HG03025 (cell line): ENCODE data around the gene RNF145.
"Not testable (repeated sequence)": the region's sequence is repeated elsewhere in the genome, so short reads cannot be mapped to it uniquely, and the experiment has no call there.

Experiments
- ATAC-seq: cut with Tn5 transposase; IDR thresholded peaks from one replicate; pipeline ENCODE4 v1.9.1; 2021; ENCODE audit warnings: mild to moderate bottlenecking, moderate library complexity; ENCODE audit not compliant: unreplicated experiment, low FRiP score

Gene RNF145

DNA sequence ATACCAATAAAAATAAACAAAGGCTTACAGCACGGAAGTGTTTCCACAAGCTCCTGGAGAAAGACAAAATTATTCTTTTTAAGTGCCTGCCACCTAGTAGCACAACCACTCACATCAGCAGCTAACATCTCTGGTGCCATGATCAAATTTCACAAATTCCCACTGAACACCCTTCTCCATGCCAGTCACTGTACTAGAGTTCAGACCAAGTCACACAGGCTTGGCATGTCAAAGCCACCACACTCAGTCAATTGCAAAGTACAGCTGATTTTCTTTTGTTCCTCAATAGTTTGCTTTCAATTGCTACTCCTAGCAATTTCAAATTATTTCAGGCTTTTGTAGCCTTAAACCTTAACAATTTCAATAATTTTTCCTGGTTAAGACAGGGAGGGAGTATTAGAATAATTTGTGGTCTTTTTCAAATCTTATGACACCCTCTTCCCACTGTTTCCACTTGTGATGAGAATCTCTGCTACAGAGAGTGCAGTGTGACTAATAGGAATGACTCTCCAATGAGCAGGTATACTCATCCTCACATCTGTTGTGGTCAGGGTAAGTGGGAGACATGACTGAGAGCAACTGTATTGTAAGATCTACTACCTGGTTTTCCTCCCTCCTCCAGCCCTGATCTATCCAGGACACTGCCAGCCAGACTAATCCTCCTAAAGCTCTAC is 46.2 kb downstream of the RNF145 start:
- no peak for ATAC-seq

DNA sequence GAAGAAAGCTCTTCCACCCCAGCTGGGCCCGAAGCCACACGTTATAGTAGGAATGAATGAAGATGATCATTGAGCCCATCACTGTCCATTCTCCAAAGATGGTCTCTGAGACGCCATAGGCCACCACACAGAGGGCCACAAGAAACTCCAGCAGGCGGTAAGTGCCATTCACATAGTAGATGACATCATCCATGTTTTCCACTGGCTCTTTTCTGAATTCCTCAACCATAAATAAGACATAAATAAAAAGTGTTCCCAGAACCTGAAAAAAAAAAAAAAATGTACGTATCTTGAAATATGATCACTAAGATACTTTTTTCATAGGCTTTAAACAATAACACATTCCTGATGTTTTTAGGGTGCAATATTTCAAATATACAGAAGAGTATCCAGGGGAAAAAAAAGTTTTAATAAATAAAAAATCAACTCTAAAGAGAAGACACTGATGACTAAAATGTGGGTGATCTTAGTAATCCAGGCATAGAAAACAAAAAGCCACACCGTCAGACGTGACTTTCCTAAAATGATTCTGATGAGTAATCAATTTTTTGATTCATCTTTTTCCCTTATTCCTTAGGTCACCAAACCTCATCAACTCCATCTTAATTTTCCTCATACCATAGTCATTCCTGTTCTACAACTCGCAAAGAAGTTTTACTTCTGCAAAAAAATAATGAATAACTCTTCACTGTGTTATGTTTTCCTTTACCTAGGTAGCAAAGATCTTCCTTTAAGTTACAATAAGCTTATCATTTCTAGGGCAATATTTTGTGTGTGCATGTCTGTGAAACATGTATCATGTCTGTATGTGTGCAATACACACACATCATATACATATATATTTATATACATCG is 47.8 kb downstream of the RNF145 start:
- ATAC-seq = no peak

DNA sequence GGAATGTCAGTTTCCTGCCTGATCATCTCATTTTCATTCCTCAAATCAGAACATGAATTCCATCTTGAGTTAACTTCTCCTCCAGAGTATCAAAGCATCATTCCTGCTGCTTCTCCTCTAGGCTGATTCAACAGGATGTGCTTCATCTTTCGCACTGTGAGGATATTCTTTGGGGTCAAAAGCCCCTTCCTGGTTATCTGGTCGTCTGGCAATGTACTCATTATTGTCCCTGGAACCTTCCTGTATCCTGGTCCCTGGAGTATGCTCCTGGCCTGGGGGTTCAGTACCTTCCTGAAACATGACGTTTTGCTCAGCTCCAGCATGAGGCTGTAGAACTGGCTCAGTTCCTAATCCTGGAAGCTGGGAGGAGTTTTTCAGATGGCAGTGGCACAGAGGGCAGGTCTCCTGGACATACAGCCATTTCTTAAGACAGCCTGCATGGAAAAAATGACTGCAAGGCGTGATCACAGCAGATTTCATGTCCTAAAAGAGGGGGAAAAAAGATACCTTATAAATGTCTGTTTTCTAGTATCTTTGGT is 50.7 kb downstream of the RNF145 start:
- ATAC-seq = not testable (repeated sequence)

DNA sequence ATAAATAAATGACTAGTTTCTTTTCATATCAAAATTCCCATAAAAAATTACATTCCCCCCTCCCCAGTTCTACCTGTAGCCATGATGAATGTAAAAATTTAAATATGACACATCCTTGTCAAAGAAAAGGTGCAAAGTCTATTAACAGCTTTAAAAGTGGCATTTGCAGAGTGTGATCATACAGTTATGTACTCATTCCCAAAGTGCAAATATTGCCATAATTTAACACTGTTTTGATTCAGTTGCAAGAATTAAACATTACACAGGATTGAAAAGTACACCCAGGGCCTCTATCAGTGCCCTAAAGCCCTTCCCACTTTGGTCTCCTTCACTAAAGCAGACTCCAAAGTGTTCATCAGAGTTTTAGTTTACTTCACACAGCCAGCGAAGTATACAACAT is 51.8 kb downstream of the RNF145 start:
- ATAC-seq = no peak

DNA sequence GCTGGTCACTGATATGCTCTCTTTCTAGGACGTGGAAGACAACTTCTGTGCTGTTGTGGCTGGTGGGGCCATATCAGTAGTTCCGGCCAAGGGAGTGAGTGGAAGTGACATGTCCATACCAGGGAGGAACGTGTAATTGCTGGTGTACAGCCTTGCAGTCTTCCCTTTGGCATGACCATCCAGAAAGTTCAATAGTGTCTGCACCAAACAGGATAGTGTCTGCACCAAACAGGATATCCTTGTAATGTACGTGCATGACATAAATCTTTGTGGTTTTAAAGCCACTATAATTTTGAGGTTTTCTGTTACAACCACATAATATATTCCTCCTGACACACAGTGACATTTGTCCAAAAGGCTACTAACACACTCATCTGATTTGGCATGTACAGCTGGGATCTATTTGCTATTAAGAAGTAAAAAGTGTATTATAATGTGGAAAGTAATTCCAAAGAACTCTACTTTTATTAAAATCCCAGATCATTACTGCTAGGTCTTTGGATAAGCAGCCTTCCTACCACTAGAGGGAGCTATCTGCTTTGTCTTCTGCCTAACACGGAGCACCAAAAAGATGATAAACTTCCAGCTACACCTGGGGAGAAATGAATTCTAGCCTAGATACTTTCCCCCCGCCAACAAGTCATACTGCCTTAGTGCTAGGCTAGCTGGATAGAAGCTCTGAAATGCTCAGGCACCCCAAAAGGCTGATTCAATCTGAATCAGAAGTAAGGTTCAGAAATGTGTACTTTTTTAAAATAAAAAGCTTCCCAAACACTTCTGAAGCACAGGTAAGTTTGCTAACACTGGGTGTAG is 52.7 kb downstream of the RNF145 start:
- no peak for ATAC-seq

DNA sequence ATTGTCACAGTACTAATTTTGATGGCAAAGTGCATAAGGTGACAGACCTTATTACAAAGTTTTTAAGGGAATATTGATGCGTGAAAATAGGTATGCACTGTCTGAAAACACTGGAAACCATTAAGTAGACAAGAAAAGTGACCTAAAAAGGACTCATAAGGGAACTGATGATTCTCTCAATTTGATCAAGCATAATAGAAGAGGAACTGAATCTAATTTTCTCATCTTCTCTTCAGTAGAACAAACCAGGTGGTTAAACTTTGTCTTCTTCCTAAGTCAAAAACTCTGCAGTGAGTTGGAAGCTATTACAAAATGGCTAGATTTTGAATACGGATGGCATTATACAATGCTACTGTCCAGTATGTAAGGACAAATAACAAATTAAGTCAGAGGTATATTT is 53.4 kb downstream of the RNF145 start:
- no peak for ATAC-seq

DNA sequence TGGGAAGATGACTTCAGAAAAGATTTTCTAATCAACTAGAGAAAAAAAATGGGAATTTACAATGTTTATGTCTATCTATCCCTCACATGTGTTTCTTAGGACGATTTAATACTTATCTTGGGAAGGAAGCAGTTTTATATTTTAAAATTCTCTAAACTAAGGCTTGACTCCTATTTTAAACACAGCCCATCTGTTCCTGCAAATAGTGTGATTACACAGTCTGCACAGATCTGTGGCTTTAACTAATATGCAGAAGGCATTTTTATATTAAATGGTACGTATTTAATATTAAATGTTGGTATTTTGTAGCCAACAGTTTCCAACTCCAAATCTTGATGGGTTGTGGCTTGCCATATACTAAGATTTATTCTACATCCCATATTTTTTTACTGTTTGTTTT is 56.5 kb downstream of the RNF145 start:
- ATAC-seq = no peak

DNA sequence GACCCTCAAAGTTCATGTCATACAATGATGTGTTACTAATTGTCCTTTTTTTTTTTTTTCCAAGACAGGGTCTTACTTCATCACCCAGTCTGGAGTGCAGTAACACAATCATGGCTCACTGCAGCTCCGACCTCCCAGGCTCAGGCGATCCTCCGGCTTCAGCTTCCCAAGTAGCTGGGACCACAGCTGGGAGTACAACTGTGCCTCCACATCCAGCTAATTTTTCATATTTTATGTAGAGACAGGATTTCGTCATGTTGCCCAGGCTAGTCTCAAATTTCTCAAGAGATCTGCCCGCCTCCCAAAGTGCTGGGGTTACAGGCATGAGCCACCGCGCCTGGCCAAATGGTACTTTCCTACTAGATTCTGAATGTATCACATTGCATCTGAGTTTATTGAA is 60.3 kb downstream of the RNF145 start:
- no peak for ATAC-seq

DNA sequence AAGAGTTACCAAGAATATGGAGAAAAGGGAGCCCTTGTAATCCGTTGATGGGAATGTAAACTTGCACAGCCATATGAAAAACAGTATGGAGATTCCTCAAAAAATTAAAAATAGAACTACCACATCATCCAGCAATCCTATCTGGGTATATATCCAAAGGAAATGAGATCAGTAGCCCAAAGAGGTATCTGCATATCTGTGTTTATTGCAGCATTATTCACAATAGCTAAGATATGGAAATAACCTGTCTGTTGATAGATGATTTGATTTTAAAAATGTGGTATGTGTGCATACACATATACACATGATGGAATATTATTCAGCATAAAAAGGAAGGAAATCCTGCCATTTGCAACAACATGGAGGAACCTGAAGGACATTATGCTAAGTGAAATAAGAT is 61.4 kb downstream of the RNF145 start:
- no peak for ATAC-seq

DNA sequence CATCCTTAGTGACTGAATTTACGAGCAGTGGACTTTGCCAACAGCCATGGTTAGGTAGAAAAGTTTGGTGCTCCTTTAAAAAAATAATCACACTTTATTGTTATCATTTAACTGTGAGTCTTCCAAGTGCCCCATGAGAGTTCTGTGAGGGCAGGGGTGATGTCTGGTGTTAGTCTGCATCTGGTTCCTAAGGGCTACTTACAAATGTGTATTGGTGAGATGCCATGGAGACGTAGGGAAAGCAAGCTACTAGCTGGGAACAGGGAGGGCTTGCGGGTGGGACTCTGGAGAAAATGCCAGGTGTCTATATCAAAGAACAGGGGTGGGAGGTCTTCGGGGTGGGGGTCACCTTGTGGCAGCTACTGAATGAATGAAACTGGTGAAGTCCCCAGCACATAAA is 62.5 kb downstream of the RNF145 start:
- ATAC-seq = no peak

DNA sequence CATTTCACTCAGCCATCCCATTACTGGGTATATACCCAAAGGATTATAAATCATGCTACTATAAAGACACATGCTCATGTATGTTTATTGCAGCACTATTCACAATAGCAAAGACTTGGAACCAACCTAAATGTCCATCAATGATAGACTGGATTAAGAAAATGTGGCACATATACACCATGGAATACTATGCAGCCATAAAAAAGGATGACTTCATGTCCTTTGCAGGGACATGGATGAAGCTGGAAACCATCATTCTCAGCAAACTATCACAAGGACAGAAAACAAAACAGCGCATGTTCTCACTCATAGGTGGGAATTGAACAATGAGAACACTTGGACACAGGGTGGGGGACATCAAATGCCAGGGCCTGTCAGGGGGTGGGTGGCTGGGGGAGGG is 64.2 kb downstream of the RNF145 start:
- not testable (repeated sequence) for ATAC-seq

DNA sequence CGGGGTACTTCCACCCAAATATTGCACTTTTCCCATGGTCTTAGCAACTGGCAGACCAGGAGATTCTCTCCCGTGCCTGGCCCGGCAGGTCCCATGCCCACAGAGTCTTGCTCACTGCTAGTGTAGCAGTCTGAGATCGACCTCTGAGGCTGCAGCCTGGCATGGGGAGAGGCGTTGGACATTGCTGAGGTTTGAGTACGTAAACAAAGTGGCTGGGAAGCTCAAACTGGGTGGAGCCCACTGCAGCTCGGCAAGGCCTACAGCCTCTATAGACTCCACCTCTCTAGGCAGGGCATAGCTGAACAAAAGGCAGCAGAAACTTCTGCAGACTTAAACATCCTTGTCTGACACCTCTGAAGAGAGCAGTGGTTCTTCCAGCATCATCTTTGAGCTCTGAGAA is 69.6 kb downstream of the RNF145 start:
- no peak for ATAC-seq

DNA sequence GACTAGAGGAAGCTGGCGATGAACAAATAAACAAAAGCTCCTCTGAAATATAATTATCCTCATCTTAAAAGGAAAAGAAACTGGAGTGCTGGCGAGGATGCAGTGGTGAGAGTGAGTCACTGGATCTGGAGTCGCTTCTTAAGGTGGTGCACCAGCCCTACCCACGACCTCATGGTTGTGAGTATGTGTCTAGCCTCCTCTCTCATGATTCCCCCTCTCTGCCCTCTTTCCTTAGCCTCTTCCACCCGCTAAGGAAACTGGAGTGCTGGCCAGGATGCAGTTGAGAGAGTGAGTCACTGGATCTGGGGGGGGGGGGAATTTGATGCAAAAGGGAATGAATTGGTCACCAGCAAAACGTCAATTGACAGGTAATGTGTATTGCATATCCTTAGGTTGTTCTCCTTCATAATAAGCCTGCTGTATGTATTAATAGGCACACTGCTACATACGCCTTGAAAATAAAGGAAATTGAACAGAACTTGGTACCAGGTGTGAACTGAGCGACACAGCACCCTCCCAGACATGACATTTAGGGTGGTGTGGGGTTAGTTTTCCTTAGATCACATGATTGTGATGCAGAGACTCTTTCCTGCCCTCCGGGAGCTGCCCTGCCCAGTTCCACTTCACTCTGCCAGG is 73.3 kb downstream of the RNF145 start:
- no peak for ATAC-seq

DNA sequence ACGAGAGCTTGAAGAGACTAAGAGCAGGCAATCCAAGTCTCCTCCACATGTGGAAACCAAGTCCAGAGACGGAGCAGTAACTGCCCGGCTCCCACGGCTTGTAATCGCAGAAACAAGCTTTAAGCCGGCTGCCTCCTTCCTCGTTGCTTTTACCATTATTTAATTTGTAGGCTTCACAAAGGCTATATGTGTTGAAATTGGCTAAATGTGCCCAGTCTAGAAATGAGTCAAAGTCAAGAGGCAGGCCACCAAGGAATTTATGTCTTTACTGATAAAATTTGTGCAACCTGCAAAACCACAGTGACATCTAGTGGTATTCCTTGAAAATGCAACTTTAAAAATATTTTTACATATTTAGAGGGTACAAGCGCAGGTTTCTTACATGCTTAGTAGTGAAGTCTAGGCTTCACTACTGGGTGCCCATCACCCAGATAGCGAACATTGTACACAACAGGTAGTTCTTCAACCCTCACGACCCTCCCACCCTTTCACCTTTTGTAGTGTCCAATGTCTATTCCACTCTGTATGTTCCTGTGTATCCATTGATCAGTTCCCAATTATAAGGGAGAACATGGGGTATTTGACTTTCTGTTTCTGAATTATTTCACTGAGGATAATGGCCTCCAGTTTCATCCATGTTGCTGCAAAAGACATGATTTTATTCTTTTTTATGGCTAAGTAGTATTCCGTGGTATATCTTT is 76.2 kb downstream of the RNF145 start:
- ATAC-seq = no peak

DNA sequence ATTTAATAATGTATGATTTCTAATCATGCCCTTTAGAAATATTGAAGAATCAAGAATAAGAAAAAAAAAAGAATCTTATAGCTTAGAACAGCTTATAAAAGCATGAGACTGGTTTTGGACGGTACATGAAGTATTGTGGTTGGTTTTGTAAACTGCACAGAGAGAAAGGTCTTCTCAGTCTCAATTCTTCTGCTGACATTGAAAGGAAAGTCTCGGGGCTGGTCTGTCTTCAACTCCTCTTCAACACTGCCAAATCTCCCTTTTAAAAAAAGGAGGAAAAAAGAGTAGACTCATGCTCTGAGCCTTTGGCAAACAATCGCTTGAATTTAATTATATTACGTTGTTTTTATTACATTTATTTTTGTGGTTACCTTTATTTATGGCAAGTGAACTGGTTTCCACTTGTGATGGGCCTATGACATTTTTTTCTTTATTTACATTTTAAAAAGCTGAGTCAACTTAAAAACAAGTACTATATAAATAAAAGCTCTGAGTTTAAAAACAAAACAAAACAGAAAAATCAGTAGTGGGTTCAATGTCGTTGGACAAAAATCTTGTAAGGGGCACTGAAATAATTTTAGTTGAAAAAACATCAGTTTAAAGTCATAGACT is 76.8 kb downstream of the RNF145 start:
- ATAC-seq = no peak

DNA sequence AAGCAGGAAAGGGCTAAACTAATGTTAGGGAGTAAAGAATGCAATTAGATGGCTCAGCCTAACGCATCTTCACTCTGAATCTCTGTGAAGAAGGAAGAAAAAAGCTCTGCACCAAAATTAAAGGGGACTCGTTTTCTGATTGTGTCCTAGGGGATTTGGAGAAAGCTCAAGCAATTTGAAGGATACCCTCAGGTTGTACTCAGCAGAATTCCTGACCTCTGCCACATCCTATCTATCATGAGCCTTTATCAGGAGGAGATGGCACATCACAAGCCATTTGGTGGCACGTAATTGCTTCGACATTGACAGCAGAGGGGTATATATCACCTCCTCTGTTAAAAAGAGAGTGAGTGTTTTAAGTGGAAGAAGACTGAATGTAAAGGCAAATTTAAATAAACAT is 77.4 kb downstream of the RNF145 start:
- ATAC-seq = no peak

DNA sequence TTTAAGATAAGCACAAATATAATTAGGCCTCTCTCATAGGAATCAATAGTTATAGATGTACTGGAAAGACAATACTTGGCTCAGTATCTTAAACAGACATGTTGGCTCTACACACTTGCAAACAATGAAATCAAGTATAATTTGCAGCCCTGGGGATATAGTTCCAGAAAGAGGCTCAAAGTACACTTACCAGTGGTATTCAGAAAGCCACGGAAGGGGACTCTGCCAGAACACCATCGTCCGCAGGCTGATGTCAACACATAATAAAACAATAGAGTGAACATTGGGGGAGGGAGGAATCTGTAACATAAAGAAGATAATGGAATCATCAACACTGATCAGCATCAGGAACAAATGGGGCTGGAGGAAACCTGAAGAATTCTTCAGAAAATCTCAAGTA is 78.5 kb downstream of the RNF145 start:
- no peak for ATAC-seq

DNA sequence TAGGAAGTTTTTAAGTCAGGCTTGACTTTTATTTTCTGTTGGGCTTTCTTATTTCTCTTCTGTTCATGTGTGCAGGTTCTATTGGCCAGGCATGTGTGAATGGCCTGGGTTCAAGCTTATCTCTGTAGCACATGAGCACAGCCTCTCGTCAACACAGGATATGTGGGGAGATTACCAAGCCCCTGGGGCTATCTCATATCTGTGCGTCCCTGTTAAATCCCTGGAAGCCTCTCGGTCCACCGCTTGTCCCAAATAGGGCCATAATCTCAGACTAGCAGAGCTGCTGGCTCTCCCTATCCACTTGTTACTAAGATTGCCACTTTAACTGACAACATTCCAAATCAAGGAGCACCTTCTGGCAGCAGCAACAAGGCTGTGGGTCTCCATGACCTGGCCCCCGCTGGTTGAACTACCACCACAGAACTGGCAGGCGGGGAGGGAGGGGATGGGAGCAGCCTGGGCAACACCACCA is 81.2 kb downstream of the RNF145 start:
- no peak for ATAC-seq

DNA sequence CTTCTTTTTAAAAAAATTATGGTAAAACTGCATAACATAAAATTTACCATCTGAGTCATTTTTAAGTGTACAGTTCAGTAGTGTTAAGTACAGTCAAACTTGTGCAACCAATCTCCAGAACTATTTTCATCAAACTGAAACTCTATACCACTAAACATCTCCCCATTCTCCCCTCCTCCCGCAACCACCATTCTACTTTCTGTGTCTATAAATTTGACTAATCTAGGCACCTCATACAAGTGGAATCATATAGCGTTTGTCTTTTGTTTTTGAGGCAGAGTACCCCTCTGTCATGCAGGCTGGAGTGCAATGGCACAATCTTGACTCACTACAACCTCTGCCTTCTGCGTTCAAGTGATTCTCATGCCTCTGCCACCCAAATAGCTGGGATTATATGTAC is 85.7 kb downstream of the RNF145 start:
- no peak for ATAC-seq
